Loucy (cell line): ENCODE data around the gene LSM3.

Experiments used
- EZH2phosphoT487 ChIP-seq: fragments of 200-600 bp; IDR thresholded peaks from 2 replicates; pipeline ENCODE4 v1.6.1; 2018; ENCODE audit warnings: antibody characterized with exemption, mild to moderate bottlenecking, moderate library complexity, borderline replicate concordance
- TF ChIP-seq, protein P1 (sequence below): fragments of 200-600 bp; sonication (generic); conservative IDR thresholded peaks from 2 replicates; pipeline ENCODE4 v1.5.1; 2014; ENCODE audit warnings: mild to moderate bottlenecking, antibody characterized with exemption, low read length

GRCh38 chr3:14147066-14147435 is 31.6 kb upstream of the LSM3 start:
- TF ChIP-seq, protein P1, sequence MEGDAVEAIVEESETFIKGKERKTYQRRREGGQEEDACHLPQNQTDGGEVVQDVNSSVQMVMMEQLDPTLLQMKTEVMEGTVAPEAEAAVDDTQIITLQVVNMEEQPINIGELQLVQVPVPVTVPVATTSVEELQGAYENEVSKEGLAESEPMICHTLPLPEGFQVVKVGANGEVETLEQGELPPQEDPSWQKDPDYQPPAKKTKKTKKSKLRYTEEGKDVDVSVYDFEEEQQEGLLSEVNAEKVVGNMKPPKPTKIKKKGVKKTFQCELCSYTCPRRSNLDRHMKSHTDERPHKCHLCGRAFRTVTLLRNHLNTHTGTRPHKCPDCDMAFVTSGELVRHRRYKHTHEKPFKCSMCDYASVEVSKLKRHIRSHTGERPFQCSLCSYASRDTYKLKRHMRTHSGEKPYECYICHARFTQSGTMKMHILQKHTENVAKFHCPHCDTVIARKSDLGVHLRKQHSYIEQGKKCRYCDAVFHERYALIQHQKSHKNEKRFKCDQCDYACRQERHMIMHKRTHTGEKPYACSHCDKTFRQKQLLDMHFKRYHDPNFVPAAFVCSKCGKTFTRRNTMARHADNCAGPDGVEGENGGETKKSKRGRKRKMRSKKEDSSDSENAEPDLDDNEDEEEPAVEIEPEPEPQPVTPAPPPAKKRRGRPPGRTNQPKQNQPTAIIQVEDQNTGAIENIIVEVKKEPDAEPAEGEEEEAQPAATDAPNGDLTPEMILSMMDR = no peak
- TF ChIP-seq EZH2phosphoT487 = no peak
